Measurements from ENCODE around the gene DOCK7.
"Not testable (repeated sequence)": the region's sequence is repeated elsewhere in the genome, so short reads cannot be mapped to it uniquely, and the experiment has no call there.

DOCK7 gene

GRCh38 chr1:62612770-62613169 lies 75.4 kb downstream of the DOCK7 start:
- no peak for DNase-seq (ENCODE audit: low read depth in 2 of 2)

- DNase-seq (ENCODE audit: low read depth in 2 of 2), result not testable (repeated sequence)
Observed at GRCh38 chr1:62610588-62610987, 77.6 kb downstream of the DOCK7 start.

GRCh38 chr1:62608905-62609304 lies 79.3 kb downstream of the DOCK7 start:
- DNase-seq (ENCODE audit: low read depth in 2 of 2), result no peak

DNA sequence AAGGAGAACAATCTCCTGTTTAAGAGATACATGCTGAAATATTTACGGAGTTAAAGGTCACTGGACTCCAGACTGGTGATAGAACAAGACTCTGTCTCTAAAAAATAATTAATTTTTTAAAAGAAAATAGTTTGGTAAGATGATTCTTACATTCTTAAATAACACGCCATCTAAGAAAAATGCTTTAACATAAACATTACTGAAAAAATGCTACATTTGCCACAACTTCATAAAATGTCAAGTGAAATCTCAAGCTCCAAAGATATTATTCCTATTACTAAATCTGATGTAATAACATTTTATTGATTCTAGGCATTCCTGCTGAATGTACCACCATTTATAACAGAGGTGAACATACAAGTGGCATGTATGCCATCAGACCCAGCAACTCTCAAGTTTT lies 86.7 kb downstream of the DOCK7 start:
- no peak for DNase-seq (ENCODE audit: low read depth in 2 of 2)

- no peak for DNase-seq (ENCODE audit: low read depth in 2 of 2)
Observed at GRCh38 chr1:62599044-62599443, 89.1 kb downstream of the DOCK7 start.

DNA sequence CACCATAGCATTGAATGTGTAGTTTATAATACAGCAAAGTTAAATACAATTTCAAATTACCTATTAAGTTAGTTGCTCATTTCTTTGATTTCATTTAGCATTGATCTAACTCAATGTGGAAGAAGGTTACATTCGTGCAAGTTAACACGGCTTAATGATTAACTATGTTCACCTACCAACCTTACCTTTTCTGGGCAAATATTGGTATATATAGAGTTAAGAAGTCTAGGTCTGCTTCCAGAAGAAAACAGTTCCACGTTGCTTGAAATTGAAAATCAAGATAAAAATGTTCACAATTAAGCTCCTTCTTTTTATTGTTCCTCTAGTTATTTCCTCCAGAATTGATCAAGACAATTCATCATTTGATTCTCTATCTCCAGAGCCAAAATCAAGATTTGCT lies 90.9 kb downstream of the DOCK7 start, which contains the start of gene ANGPTL3:
Gene ANGPTL3, plus strand, starts transcription at position 240 of the 400 bp plus-strand sequence. Its CDS starts 47 bp downstream, at position 287.
- no peak for DNase-seq (ENCODE audit: low read depth in 2 of 2)

- DNase-seq (ENCODE audit: low read depth in 2 of 2), result no peak
Observed at GRCh38 chr1:62595647-62596046, 92.5 kb downstream of the DOCK7 start.

GRCh38 chr1:62593825-62594394 lies 94.3 kb downstream of the DOCK7 start:
- no peak for DNase-seq (ENCODE audit: low read depth in 2 of 2)

DNA sequence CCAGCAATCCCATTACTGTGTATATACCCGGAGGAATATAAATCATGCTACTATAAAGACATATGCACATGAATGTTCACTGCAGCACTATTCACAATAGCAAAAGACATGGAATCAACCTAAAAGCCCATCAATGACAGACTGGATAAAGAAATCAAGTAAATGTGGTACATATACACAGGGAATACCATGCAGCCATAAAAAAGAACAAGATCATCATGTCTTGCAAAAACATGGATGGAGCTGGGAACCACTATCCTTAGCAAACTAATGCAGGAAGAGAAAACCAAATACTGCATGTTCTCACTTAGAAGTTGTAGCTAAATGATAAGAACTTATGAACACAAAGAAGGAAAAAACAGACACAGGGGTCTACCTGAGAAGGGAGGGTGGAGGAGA lies 97.2 kb downstream of the DOCK7 start:
- DNase-seq (ENCODE audit: low read depth in 2 of 2), result no peak

DNA sequence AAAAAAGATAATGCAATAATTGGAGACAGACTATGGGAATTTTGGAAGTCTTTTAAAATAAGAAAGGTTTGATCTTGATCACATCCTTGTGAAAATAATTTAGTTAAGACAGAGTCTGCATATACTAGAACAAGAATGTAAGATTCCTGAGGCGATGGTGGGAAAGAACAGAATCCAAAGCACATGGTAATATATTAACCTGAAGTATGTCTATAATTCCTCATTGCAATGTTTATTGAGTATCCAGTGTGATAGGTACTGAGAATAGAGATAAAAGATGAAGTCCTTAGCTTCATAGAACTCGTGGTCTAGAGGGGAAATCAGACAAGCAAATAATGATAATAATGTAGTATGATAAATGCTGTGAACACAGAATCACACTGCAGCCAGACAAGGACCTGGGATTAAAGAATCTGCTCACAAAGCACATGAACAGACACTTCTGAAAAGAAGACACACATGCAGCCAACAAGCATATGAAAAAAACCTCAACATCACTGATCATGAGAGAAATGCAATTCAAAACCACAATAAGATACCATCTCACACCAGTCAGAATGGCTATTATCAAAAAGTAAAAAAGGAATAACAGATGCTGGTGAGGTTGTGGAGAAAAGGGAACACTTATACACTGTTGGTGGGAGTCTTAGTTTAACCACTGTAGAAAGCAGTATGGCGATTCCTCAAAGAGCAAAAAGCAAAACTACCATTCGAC lies 97.8 kb downstream of the DOCK7 start:
- no peak for DNase-seq (ENCODE audit: low read depth in 2 of 2)

GRCh38 chr1:62589321-62589720 lies 98.9 kb downstream of the DOCK7 start:
- DNase-seq (ENCODE audit: low read depth in 2 of 2), result no peak

DNA sequence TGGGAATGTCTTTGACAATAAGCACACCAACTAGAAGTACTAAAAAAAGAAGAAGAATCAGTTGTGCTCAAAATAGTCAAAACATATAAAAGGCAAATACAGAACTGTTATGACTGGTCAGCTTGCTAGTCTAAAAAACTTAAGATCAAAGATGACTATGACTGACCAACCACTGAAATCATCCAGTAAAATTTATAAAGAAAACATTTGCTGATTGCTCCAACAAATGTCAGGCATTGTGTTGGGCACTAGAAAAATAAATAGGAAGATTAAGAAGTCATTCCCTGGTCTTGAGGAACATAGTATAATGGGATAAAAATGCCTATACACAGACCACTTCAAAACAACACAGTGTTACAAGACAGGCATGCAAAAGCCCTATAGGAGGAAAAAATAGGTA lies 100.2 kb downstream of the DOCK7 start:
- DNase-seq (ENCODE audit: low read depth in 2 of 2), result no peak

DNA sequence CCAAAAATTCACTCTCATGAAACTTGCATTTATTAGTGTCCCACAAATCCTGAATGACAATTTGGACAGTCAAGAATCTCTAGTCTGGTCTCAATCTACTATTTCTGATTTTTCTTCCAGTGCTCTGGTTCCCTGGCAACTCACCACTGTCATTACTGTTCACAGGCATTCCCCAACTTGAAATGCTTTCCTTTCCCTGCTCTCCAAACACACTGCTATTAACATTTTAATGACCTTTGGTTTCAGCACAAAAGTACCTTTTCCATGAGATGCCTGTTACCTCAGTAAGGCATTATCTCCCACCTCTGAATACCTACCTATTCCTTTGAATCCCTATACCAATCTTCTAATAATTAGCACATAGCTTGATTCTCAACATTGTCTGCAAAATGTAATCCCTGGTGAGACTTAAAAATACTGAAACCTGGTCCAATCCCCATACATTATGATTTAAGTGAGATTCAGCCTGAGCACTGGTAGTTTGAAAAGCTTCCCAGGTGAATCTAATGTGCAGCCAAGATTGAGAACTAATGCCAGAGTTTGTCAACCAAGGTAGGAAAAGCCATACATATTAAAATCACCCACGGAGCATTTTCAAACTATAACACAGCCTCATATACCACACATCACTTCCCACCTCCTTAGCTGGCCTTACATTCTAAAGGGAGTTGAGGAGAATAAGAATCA lies 102.6 kb downstream of the DOCK7 start:
- DNase-seq (ENCODE audit: low read depth in 2 of 2), result no peak

GRCh38 chr1:62573675-62574074 lies 114.5 kb downstream of the DOCK7 start:
- no peak for DNase-seq (ENCODE audit: low read depth in 2 of 2)

- no peak for DNase-seq (ENCODE audit: low read depth in 2 of 2)
Observed at GRCh38 chr1:62572476-62572875, 115.7 kb downstream of the DOCK7 start.

DNA sequence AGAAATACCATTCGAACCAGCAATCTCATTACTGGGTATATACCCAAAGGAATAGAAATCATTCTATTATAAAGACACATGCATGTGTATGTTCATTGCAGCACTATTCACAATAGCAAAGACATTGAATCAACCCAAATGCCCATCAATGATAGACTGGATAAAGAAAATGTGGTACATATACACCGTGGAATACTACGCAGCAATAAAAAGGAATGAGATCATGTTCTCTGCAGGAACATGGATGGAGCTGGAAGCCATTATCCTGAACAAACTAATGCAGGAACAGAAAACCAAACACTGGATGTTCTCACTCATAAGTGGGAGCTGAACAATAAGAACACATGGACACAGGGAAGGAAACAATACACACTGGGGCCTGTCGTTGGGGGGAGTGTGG lies 116.7 kb downstream of the DOCK7 start:
- DNase-seq (ENCODE audit: low read depth in 2 of 2), result not testable (repeated sequence)

- not testable (repeated sequence) for DNase-seq (ENCODE audit: low read depth in 2 of 2)
Observed at GRCh38 chr1:62567926-62568325, 120.3 kb downstream of the DOCK7 start.

DNA sequence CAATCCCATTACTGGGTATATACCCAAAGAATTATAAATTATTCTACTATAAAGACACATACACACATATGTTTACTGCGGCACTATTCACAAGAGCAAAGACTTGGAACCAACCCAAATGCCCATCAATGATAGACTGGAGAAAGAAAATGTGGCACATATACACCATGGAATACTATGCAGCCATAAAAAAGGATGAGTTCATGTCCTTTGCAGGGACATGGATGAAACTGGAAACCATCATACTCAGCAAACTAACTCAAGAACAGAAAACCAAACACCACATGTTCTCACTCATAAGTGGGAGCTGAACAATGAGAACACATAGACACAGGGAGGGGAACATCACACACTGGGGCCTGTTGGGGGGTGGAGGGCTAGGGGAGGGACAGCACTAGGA lies 121.0 kb downstream of the DOCK7 start:
- DNase-seq (ENCODE audit: low read depth in 2 of 2), result not testable (repeated sequence)

- no peak for DNase-seq (ENCODE audit: low read depth in 2 of 2)
Observed at GRCh38 chr1:62561306-62561705, 126.9 kb downstream of the DOCK7 start.

DNA sequence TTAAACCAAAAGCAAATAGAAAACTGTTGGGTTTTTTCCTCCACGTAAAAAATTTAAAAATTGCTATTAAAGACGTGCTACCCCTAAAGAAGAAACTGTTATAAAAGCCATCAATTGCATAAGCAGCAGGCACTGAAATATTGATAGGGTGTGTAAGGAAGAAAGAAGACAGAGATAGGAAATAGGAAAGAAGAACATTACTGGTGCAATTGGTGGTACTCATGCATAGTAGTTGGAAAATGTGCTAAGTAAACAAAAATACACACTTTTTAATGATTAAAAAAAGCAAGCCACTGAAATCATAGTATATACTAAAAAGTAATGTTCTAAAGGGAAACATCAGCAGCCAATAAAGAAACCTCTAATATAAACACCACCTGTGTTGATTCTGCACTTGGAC lies 143.6 kb downstream of the DOCK7 start:
- DNase-seq (ENCODE audit: low read depth in 2 of 2), result no peak

- no peak for DNase-seq (ENCODE audit: low read depth in 2 of 2)
Observed at GRCh38 chr1:62541048-62541447, 147.1 kb downstream of the DOCK7 start.

- DNase-seq (ENCODE audit: low read depth in 2 of 2), result no peak
Observed at GRCh38 chr1:62539028-62539447, 149.1 kb downstream of the DOCK7 start.

DNA sequence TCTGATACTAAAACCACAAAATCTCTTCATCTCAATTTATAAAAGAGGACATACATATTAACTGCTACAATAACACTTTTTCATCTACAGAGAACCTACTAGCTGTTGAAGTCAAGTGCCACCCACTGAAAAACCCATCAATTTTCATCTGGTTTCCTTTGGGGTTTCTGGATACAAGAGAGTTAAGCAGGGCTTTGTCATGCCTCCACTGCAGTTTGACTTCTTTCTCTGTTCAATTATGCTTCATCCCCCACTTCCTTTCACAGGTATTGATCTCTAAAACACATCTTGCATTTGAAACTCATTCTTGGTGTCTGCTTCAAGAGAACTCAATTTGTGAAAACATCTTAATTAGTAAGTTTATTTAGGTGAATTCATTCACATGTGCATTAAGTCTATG lies 151.3 kb downstream of the DOCK7 start:
- no peak for DNase-seq (ENCODE audit: low read depth in 2 of 2)

All from stimulated activated CD4-positive, alpha-beta T cell treated with anti-CD3 and anti-CD28 coated beads, Interleukin-1b, Interleukin-23, amount 100 ng/mL, for 1 hour (primary cell).